Upper lobe of left lung (tissue), 6 donors: ENCODE results near the gene DGKI. TPM values are rescaled to one million over a fixed set of nuclear protein-coding genes. Genes with fewer than 3 reads are reported as not detected.

ENCODE experiments used
- ATAC-seq, 2 donors: fragments of 200-7000 bp; cut with Tn5 transposase; one replicate each; pipeline ENCODE4 v1.9.1; 2022; ENCODE audit warnings: mild to moderate bottlenecking in 2 of 2, moderate library complexity in 2 of 2; ENCODE audit not compliant: low FRiP score in 2 of 2
- DNase-seq, 2 donors: peaks; one replicate each; pipeline ENCODE4 v3.0.0-alpha.2; 2019 to 2020
- H3K27ac ChIP-seq, 4 donors: fragments of 200-600 bp; sonication (generic); one replicate each; pipeline ENCODE4 v1.5.1; 2016 to 2019
- H3K27me3 ChIP-seq, 4 donors: fragments of 200-600 bp; sonication (generic); one replicate each; pipeline ENCODE4 v1.5.1; 2017 to 2019
- H3K36me3 ChIP-seq, 4 donors: fragments of 200-600 bp; sonication (generic); one replicate each; pipeline ENCODE4 v1.5.1; 2016 to 2019
- H3K4me1 ChIP-seq, 4 donors: fragments of 200-600 bp; sonication (generic); one replicate each; pipeline ENCODE4 v1.5.1; 2018 to 2019
- H3K4me3 ChIP-seq, 4 donors: fragments of 200-600 bp; sonication (generic); one replicate each; pipeline ENCODE4 v1.5.1; 2017 to 2019; ENCODE audit warnings: mild to moderate bottlenecking in 2 of 4, moderate library complexity in 1 of 4
- H3K9me3 ChIP-seq, 4 donors: fragments of 200-600 bp; sonication (generic); one replicate each; pipeline ENCODE4 v1.5.1; 2018 to 2019
- CTCF ChIP-seq, 6 experiments: fragments of 450-650 bp in 4 of 6; fragments of 200-600 bp in 2 of 6; sonication (generic) in 2 of 6; IDR thresholded peaks; one replicate each; pipeline ENCODE4 v1.5.1; 2016 to 2019; ENCODE audit warnings: antibody characterized with exemption in 6 of 6
- EP300 ChIP-seq, 4 donors: sonication (generic); formaldehyde crosslinking; IDR thresholded peaks; one replicate each; pipeline ENCODE4 v1.5.1; 2017; ENCODE audit warnings: antibody characterized with exemption in 4 of 4, control low read depth in 2 of 4
- POLR2A ChIP-seq, 4 donors: fragments of 450-650 bp; IDR thresholded peaks; one replicate each; pipeline ENCODE4 v1.5.1; 2016 to 2017; ENCODE audit warnings: antibody characterized with exemption in 4 of 4, mild to moderate bottlenecking in 2 of 4
- POLR2AphosphoS5 ChIP-seq, 2 donors: sonication (generic); formaldehyde crosslinking; IDR thresholded peaks; one replicate each; pipeline ENCODE4 v1.5.1; 2017; ENCODE audit warnings: antibody characterized with exemption in 2 of 2
- WGBS, 2 donors: methylation state at CpG; one replicate each; pipeline ENCODE4 v1.1.5; 2017 to 2018; 5-methylcytosine and 5-hydroxymethylcytosine counted together
- small RNA-seq, 4 donors: library from RNA; depleted of rRNA; stranded (forward); fragments of <200 nt; gene quantifications; one replicate each; pipeline ENCODE3, GENCODE V24; 2016
- total RNA-seq, 6 donors: library from RNA; depleted of rRNA in 4 of 6; stranded (reverse); fragments of >200 nt in 4 of 6; gene quantifications; one replicate each; pipeline versions ENCODE4 v1.1.0 to v1.2.1, GENCODE V29; 2016 to 2021
- donor health status: DM: no; HTN: no; CAD: no; lungs with moderate emphysema.
- donor health status: DM: no; HTN: yes; CAD: no; lungs with severe emphysema.

Gene DGKI
- total RNA-seq, 6 donors from 2014 or later, result under 0.01 to 4.5 (median 0.34) TPM; not detected in 1

GRCh38 chr7:137342265-137342664, 504.5 kb downstream of the DGKI start:
- no peaks in the 10 kb centered on the region for H3K9me3 ChIP-seq
- TF ChIP-seq POLR2AphosphoS5 (IDR thresholded peaks at IDR 0.05), result no peak
- no peak for TF ChIP-seq POLR2A (IDR thresholded peaks at IDR 0.05)
- no peak for TF ChIP-seq CTCF (IDR thresholded peaks at IDR 0.05)
- TF ChIP-seq EP300 (IDR thresholded peaks at IDR 0.05), result no peak
- peaks cover 0 to 11% (median 0%) of the 10 kb centered on the region in 4 donors for H3K4me1 ChIP-seq
- H3K27ac ChIP-seq, result no peak overlapping the region
- ATAC-seq (no peak), DNase-seq (no peak)
- H3K36me3 ChIP-seq, result no peaks in the 10 kb centered on the region
- H3K4me3 ChIP-seq, result peak overlapping the region in 1 of 4 donors; percentile 40
- no peaks in the 10 kb centered on the region for H3K27me3 ChIP-seq
- WGBS, 2 donors, result 69% methylated on average over 3 of the region's 3 CpGs

GRCh38 chr7:137337902-137338301, 508.9 kb downstream of the DGKI start:
- ATAC-seq (no peak), DNase-seq (no peak)
- H3K4me3 ChIP-seq, result no peak overlapping the region
- H3K27me3 ChIP-seq, result no peaks in the 10 kb centered on the region
- WGBS, 2 donors, result 67 to 75% methylated on average over 2 of the region's 2 CpGs
- H3K9me3 ChIP-seq, result no peaks in the 10 kb centered on the region
- no peaks in the 10 kb centered on the region for H3K4me1 ChIP-seq
- TF ChIP-seq POLR2A (IDR thresholded peaks at IDR 0.05) (no peak), CTCF (IDR thresholded peaks at IDR 0.05) (no peak), EP300 (IDR thresholded peaks at IDR 0.05) (no peak), POLR2AphosphoS5 (IDR thresholded peaks at IDR 0.05) (no peak)
- no peak overlapping the region for H3K27ac ChIP-seq
- no peaks in the 10 kb centered on the region for H3K36me3 ChIP-seq

DNA sequence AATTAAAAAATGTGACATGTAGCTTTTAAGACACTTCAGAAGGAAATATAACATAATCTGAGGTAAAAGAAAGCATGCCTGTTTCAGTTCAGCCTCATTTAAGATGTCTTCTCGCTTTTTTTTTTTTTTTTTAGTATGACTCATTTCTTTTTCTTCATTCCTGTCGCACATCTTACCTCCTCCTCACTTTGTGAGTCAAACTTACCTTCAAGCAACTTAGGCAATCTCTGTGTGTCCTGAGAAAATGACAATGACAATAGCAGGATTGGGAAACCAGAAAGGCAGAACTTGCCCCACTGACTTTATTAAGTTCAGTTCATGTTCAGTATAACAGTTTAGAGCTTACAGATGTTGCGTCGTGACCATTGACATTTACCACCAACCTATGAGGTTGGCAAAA, 511.0 kb downstream of the DGKI start:
- Histone ChIP-seq H3K4me1 (no peaks in the 10 kb centered on the region), H3K27ac (no peak overlapping the region), H3K4me3 (no peak overlapping the region), H3K36me3 (no peaks in the 10 kb centered on the region), H3K27me3 (no peaks in the 10 kb centered on the region), H3K9me3 (no peaks in the 10 kb centered on the region)
- DNase-seq (no peak), ATAC-seq (no peak)
- 82 to 92% methylated on average over 4 of the region's 4 CpGs for WGBS, 2 donors
- TF ChIP-seq CTCF (IDR thresholded peaks at IDR 0.05) (no peak), POLR2AphosphoS5 (IDR thresholded peaks at IDR 0.05) (no peak)

- Histone ChIP-seq H3K4me3 (no peak overlapping the region), H3K36me3 (no peaks in the 10 kb centered on the region), H3K9me3 (no peaks in the 10 kb centered on the region), H3K27ac (no peak overlapping the region), H3K4me1 (no peaks in the 10 kb centered on the region), H3K27me3 (no peaks in the 10 kb centered on the region)
- DNase-seq, result no peak
- ATAC-seq, result no peak
- 68 to 74% methylated on average over 8 of the region's 8 CpGs for whole genome bisulfite sequencing, 2 donors
- TF ChIP-seq POLR2A (IDR thresholded peaks at IDR 0.05), result no peak
- no peak for TF ChIP-seq POLR2AphosphoS5 (IDR thresholded peaks at IDR 0.05)
- TF ChIP-seq EP300 (IDR thresholded peaks at IDR 0.05), result no peak
- TF ChIP-seq CTCF (IDR thresholded peaks at IDR 0.05), result no peak
Measured at GRCh38 chr7:137331378-137331777, 515.4 kb downstream of the DGKI start.

Small RNA genes within 50 kb of the gene (small RNA-seq; reads per million reads assigned to genes)
- 0 to 0.85 (median 0) reads per million in 4 donors for gene AC090498.1

Other genes with a start within 250 kb of the DGKI start
- gene CREB3L2, start 155.1 kb upstream of the DGKI start, total RNA-seq, result 10 to 100 TPM; 26.9 to 73.5 (median 34.2) TPM
- under 1 TPM in 1 of 6 donors, not detected in 5; 0.14 TPM for gene AKR1D1, start 229.5 kb upstream of the DGKI start, total RNA-seq